IMR-90 (cell line): ENCODE results near the gene KRTAP10-5. TPM values are rescaled to one million over a fixed set of nuclear protein-coding genes. Genes with fewer than 3 reads are reported as not detected.

Source experiments
- ATAC-seq: fragments of 200-7000 bp; cut with Tn5 transposase; 2 replicates; pipeline ENCODE4 v1.9.1; 2020; ENCODE audit warnings: low read depth, mild to moderate bottlenecking, moderate library complexity
- BruUV-seq: library from RNA; stranded (reverse); fragments of 400-500 nt; replicated peaks from 2 replicates; lab custom pipeline; 2021; lab: Mats Ljungman, UMichigan
- CTCF ChIA-PET: fragments of 300-600 bp; formaldehyde crosslinking; extraction: SDS; loops from one replicate; lab custom pipeline; 2021; ENCODE audit warnings: antibody characterized with exemption; lab: Yijun Ruan, JAX
- POLR2A ChIA-PET: fragments of 300-600 bp; sonication (Branson Sonifier 250); formaldehyde crosslinking; loops from one replicate; lab custom pipeline; 2022; ENCODE audit warnings: antibody characterized with exemption; ENCODE audit not compliant: unreplicated experiment; lab: Charles Lee
- DNase-seq: peaks from one replicate; pipeline ENCODE4 v3.0.0; 2013
- H2AFZ ChIP-seq: replicated peaks from 2 replicates; pipeline ENCODE3; 2013; ENCODE audit warnings: low read length, mild to moderate bottlenecking; ENCODE audit not compliant: poor library complexity
- H2AK5ac ChIP-seq: 2 replicates; pipeline ENCODE4 v1.6.1; 2013; ENCODE audit warnings: low read depth, low read length, inconsistent platforms
- H2AK9ac ChIP-seq: replicated peaks from 2 replicates; pipeline ENCODE3; 2013; ENCODE audit warnings: mild to moderate bottlenecking, low read depth, low read length, moderate library complexity; ENCODE audit not compliant: poor library complexity
- H2BK120ac ChIP-seq: 2 replicates; pipeline ENCODE4 v1.6.1; 2013; ENCODE audit warnings: low read depth, low read length, inconsistent platforms
- H2BK15ac ChIP-seq: 3 replicates; pipeline ENCODE4 v1.6.1; 2013; ENCODE audit warnings: low read depth, low read length, inconsistent platforms
- H2BK20ac ChIP-seq: 2 replicates; pipeline ENCODE4 v1.6.1; 2013; ENCODE audit warnings: low read depth, mild to moderate bottlenecking, inconsistent platforms, low read length, moderate library complexity
- H2BK5ac ChIP-seq: 2 replicates; pipeline ENCODE4 v1.6.1; 2013; ENCODE audit warnings: mild to moderate bottlenecking, low read depth, low read length, inconsistent platforms; ENCODE audit not compliant: poor library complexity, severe bottlenecking
- H3K14ac ChIP-seq: replicated peaks from 2 replicates; pipeline ENCODE4 v1.6.1; 2013; ENCODE audit warnings: low read depth, low read length, inconsistent platforms
- H3K18ac ChIP-seq: 2 replicates; pipeline ENCODE4 v1.6.1; 2013; ENCODE audit warnings: low read depth, low read length, control low read depth
- H3K23ac ChIP-seq: 2 replicates; pipeline ENCODE4 v1.6.1; 2013; ENCODE audit warnings: low read depth, low read length, inconsistent platforms
- H3K27ac ChIP-seq: 2 replicates; pipeline ENCODE4 v1.5.1; 2013; ENCODE audit warnings: mild to moderate bottlenecking, control low read depth, low read length; ENCODE audit not compliant: insufficient read depth
- H3K27me3 ChIP-seq: 2 replicates; pipeline ENCODE4 v1.6.1; 2013; ENCODE audit warnings: low read length; ENCODE audit not compliant: control insufficient read depth, insufficient read depth
- H3K36me3 ChIP-seq: 2 replicates; pipeline ENCODE4 v1.6.1; 2013; ENCODE audit warnings: low read length, mixed read lengths; ENCODE audit not compliant: control insufficient read depth, insufficient read depth
- H3K4ac ChIP-seq: 2 replicates; pipeline ENCODE4 v1.6.1; 2013; ENCODE audit warnings: low read depth, low read length, inconsistent platforms
- H3K4me1 ChIP-seq: 2 replicates; pipeline ENCODE4 v1.6.1; 2013; ENCODE audit warnings: low read length, mixed read lengths; ENCODE audit not compliant: control insufficient read depth, insufficient read depth
- H3K4me2 ChIP-seq: 2 replicates; pipeline ENCODE4 v1.6.1; 2013; ENCODE audit warnings: low read depth, mild to moderate bottlenecking, control low read depth, low read length, moderate library complexity
- H3K4me3 ChIP-seq: 2 replicates; pipeline ENCODE4 v1.5.1; 2013; ENCODE audit warnings: low read depth, mild to moderate bottlenecking, control low read depth, low read length, moderate library complexity; ENCODE audit not compliant: insufficient read depth
- H3K56ac ChIP-seq: 2 replicates; pipeline ENCODE4 v1.6.1; 2013; ENCODE audit warnings: low read length, inconsistent platforms; ENCODE audit not compliant: insufficient read depth; ENCODE audit errors: extremely low read depth
- H3K79me1 ChIP-seq, 2 experiments: 2 replicates each; pipeline ENCODE4 v1.6.1; 2013; ENCODE audit warnings: low read length in 2 of 2, inconsistent platforms in 1 of 2, low read depth in 1 of 2
- H3K9ac ChIP-seq: 2 replicates; pipeline ENCODE4 v1.6.1; 2013; ENCODE audit warnings: low read depth, low read length, control low read depth
- H3K9me1 ChIP-seq: 2 replicates; pipeline ENCODE4 v1.6.1; 2013; ENCODE audit warnings: low read length, inconsistent platforms; ENCODE audit not compliant: insufficient read depth
- H3K9me3 ChIP-seq: 2 replicates; pipeline ENCODE4 v1.6.1; 2013; ENCODE audit warnings: low read length; ENCODE audit not compliant: control insufficient read depth, insufficient read depth
- H4K20me1 ChIP-seq: 2 replicates; pipeline ENCODE4 v1.6.1; 2013; ENCODE audit warnings: low read length, inconsistent platforms; ENCODE audit not compliant: insufficient read depth
- H4K5ac ChIP-seq: 2 replicates; pipeline ENCODE4 v1.6.1; 2013; ENCODE audit warnings: mild to moderate bottlenecking, low read depth, low read length, control low read depth
- H4K8ac ChIP-seq, 2 experiments: 2 replicates each; pipeline ENCODE4 v1.6.1; 2013; ENCODE audit warnings: low read depth in 2 of 2, low read length in 2 of 2, control low read depth in 1 of 2, inconsistent platforms in 1 of 2
- H4K91ac ChIP-seq: 2 replicates; pipeline ENCODE4 v1.6.1; 2013; ENCODE audit warnings: low read depth, low read length, inconsistent platforms; ENCODE audit not compliant: insufficient read depth
- BHLHE40 ChIP-seq: fragments of 150-350 bp; IDR thresholded peaks from 2 replicates; pipeline ENCODE4 v1.6.1; 2016; ENCODE audit warnings: mild to moderate bottlenecking, low read depth, low read length
- CEBPB ChIP-seq: IDR thresholded peaks from 2 replicates; pipeline ENCODE4 v1.6.1; 2012; ENCODE audit warnings: low read depth, low read length, improper control_type of control experiment
- CHD1 ChIP-seq: IDR thresholded peaks from 2 replicates; pipeline ENCODE4 v1.6.1; 2012; ENCODE audit warnings: low read depth, low read length, improper control_type of control experiment
- FOS ChIP-seq: fragments of 150-350 bp; IDR thresholded peaks from 2 replicates; pipeline ENCODE4 v1.6.1; 2016; ENCODE audit warnings: low read depth, low read length
- MAFK ChIP-seq: IDR thresholded peaks from 2 replicates; pipeline ENCODE4 v1.6.1; 2012; ENCODE audit warnings: low read depth, low read length, improper control_type of control experiment
- MAZ ChIP-seq: IDR thresholded peaks from 2 replicates; pipeline ENCODE4 v1.6.1; 2012; ENCODE audit warnings: low read depth, mild to moderate bottlenecking, low read length, improper control_type of control experiment, moderate library complexity, borderline replicate concordance
- MXI1 ChIP-seq: IDR thresholded peaks from 2 replicates; pipeline ENCODE4 v1.6.1; 2012; ENCODE audit warnings: low read depth, mild to moderate bottlenecking, low read length, moderate library complexity, borderline replicate concordance
- NFE2L2 ChIP-seq: fragments of 150-350 bp; IDR thresholded peaks from 2 replicates; pipeline ENCODE4 v1.6.1; 2016; ENCODE audit warnings: low read depth, mild to moderate bottlenecking, low read length
- POLR2A ChIP-seq: IDR thresholded peaks from 2 replicates; pipeline ENCODE4 v1.6.1; 2012; ENCODE audit warnings: mild to moderate bottlenecking, low read depth, low read length
- RAD21 ChIP-seq: IDR thresholded peaks from 2 replicates; pipeline ENCODE4 v1.6.1; 2012; ENCODE audit warnings: low read length, improper control_type of control experiment
- RCOR1 ChIP-seq: IDR thresholded peaks from 2 replicates; pipeline ENCODE4 v1.6.1; 2012; ENCODE audit warnings: mild to moderate bottlenecking, low read length, improper control_type of control experiment; ENCODE audit not compliant: insufficient replicate concordance
- RFX5 ChIP-seq: IDR thresholded peaks from 2 replicates; pipeline ENCODE4 v1.8.0; 2012; ENCODE audit warnings: low read depth, mild to moderate bottlenecking, low read length, moderate library complexity
- SMC3 ChIP-seq: fragments of 150-350 bp; IDR thresholded peaks from 2 replicates; pipeline ENCODE4 v1.6.1; 2016; ENCODE audit warnings: low read depth, mild to moderate bottlenecking, antibody characterized with exemption, low read length, moderate library complexity
- WGBS, 2 experiments: methylation state at CpG; one replicate each; pipeline versions ENCODE4 v1.1.5 to v1.1.7; 2013; ENCODE audit warnings: missing lambda C conversion rate in 2 of 2; ENCODE audit not compliant: insufficient read length in 1 of 2; ENCODE audit errors: extremely low coverage in 2 of 2; 5-methylcytosine and 5-hydroxymethylcytosine counted together
- dilution Hi-C: fragments of 300-500 bp; cut with HindIII; formaldehyde crosslinking; loops from one replicate; pipeline ENCODE4 v1.14.3; 2018; ENCODE audit warnings: low sequenced_read_pairs; ENCODE audit not compliant: unreplicated experiment
- in situ Hi-C: fragments of 300-500 bp; cut with MboI; formaldehyde crosslinking; loops from 3 replicates; pipeline ENCODE4 v1.14.3; 2019; ENCODE audit warnings: low sequenced_read_pairs, inconsistent platforms, mixed read lengths
- intact Hi-C: fragments of 100-400 bp; cut with micrococcal nuclease; formaldehyde crosslinking; loops from 2 replicates; pipeline ENCODE4 v1.10.0; 2022
- polyA plus RNA-seq, 3 experiments: library from polyadenylated mRNA; depleted of rRNA; stranded (reverse); fragments of >200 nt; gene quantifications; 2 replicates each; pipeline ENCODE4 v1.2.3, GENCODE V29; 2012; ENCODE audit warnings: low replicate concordance in 1 of 3
- total RNA-seq: library from RNA; depleted of rRNA; stranded (reverse); fragments of >200 nt; gene quantifications from 2 replicates; pipeline ENCODE4 v1.2.3, GENCODE V29; 2012
- TF ChIP-seq, protein P1 (sequence below): fragments of 150-350 bp; IDR thresholded peaks from 2 replicates; pipeline ENCODE4 v1.6.1; 2017; ENCODE audit warnings: mild to moderate bottlenecking, antibody characterized with exemption, low read length, low read depth
- TF ChIP-seq, protein P2 (sequence below): fragments of 150-350 bp; IDR thresholded peaks from 2 replicates; pipeline ENCODE4 v1.6.1; 2016; ENCODE audit warnings: low read depth, mild to moderate bottlenecking, low read length, moderate library complexity, borderline replicate concordance
- TF ChIP-seq, protein P3 (sequence below): conservative IDR thresholded peaks from 2 replicates; pipeline ENCODE4 v1.5.1; 2012; ENCODE audit warnings: mild to moderate bottlenecking, low read depth, low read length, improper control_type of control experiment

KRTAP10-5 gene
- total and polyA plus RNA-seq, 2 of the 4 experiments (the other 2 are of a cell fraction) = not detected

DNA sequence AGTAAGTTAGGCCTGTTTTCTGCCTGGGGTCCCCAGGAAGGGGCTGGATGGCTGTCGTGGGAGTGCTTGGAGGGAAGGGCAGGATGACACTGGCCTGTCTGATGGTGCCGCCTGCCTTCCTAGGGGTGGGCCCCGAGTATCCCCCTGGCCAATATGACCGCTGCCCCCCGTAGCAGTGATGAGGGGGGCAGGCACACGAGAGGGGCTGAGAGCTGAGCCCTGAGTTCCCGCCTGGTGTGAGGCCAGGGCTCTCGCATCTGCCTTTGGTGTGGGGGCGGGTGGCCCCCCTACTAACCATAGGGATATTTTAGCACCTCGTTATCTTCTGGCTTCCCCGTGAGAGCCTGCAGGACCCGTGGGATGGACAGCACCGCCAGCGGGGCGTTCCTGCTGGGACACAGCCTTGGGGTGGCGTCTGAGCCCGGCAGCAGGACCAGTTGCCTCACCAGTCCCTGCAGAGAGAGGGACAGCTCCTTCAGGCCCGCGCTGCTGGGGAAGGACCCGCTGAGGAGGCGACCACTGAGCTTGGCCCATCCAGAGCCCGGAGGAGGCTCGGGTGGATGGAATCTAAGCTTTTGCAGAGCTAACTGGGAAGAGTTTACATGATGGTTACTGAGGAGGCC, 50.8 kb downstream of the KRTAP10-5 start:
- dilution Hi-C loops = no loop called here
- DNase-seq (no peak), ATAC-seq (no peak)
- Histone ChIP-seq H3K79me1 (no peaks in the 10 kb centered on the region), H2BK15ac (no peak overlapping the region), H3K14ac (no peak overlapping the region), H3K27ac (no peak overlapping the region), H3K4me3 (no peak overlapping the region), H2BK5ac (no peak overlapping the region), H3K4me1 (no peaks in the 10 kb centered on the region), H3K9ac (no peak overlapping the region), H3K56ac (no peak overlapping the region), H2BK120ac (no peak overlapping the region), H4K91ac (no peak overlapping the region), H2BK20ac (no peak overlapping the region), H4K5ac (no peak overlapping the region), H3K36me3 (no peaks in the 10 kb centered on the region), H3K27me3 (no peaks in the 10 kb centered on the region), H2AK5ac (no peak overlapping the region), H3K4ac (no peak overlapping the region), H3K18ac (no peak overlapping the region), H2AFZ (no peak overlapping the region), H3K23ac (no peak overlapping the region), H4K20me1 (no peaks in the 10 kb centered on the region), H3K4me2 (no peak overlapping the region), H3K9me1 (no peaks in the 10 kb centered on the region), H3K9me3 (peaks cover 20% of the 10 kb centered on the region; the same call in 1 of the 2 replicates), H4K8ac (no peak overlapping the region), H2AK9ac (no peak overlapping the region)
- ChIA-PET CTCF (no interaction called here), POLR2A (no interaction called here)
- intact Hi-C loops = no loop called here
- in situ Hi-C loops = no loop called here
- BruUV-seq = no TSS peak
- TF ChIP-seq MXI1 = no peak
- no peak for TF ChIP-seq FOS
- no peak for TF ChIP-seq CHD1
- TF ChIP-seq MAFK = no peak
- TF ChIP-seq BHLHE40 = no peak
- no peak for TF ChIP-seq RCOR1
- TF ChIP-seq RAD21 = no peak
- TF ChIP-seq, protein P1, sequence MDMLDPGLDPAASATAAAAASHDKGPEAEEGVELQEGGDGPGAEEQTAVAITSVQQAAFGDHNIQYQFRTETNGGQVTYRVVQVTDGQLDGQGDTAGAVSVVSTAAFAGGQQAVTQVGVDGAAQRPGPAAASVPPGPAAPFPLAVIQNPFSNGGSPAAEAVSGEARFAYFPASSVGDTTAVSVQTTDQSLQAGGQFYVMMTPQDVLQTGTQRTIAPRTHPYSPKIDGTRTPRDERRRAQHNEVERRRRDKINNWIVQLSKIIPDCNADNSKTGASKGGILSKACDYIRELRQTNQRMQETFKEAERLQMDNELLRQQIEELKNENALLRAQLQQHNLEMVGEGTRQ = no peak
- no peak for TF ChIP-seq RFX5
- TF ChIP-seq NFE2L2 = no peak
- TF ChIP-seq, protein P2, sequence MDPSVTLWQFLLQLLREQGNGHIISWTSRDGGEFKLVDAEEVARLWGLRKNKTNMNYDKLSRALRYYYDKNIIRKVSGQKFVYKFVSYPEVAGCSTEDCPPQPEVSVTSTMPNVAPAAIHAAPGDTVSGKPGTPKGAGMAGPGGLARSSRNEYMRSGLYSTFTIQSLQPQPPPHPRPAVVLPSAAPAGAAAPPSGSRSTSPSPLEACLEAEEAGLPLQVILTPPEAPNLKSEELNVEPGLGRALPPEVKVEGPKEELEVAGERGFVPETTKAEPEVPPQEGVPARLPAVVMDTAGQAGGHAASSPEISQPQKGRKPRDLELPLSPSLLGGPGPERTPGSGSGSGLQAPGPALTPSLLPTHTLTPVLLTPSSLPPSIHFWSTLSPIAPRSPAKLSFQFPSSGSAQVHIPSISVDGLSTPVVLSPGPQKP = no peak
- TF ChIP-seq, protein P3, sequence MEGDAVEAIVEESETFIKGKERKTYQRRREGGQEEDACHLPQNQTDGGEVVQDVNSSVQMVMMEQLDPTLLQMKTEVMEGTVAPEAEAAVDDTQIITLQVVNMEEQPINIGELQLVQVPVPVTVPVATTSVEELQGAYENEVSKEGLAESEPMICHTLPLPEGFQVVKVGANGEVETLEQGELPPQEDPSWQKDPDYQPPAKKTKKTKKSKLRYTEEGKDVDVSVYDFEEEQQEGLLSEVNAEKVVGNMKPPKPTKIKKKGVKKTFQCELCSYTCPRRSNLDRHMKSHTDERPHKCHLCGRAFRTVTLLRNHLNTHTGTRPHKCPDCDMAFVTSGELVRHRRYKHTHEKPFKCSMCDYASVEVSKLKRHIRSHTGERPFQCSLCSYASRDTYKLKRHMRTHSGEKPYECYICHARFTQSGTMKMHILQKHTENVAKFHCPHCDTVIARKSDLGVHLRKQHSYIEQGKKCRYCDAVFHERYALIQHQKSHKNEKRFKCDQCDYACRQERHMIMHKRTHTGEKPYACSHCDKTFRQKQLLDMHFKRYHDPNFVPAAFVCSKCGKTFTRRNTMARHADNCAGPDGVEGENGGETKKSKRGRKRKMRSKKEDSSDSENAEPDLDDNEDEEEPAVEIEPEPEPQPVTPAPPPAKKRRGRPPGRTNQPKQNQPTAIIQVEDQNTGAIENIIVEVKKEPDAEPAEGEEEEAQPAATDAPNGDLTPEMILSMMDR = no peak
- TF ChIP-seq SMC3 = no peak
- no peak for TF ChIP-seq POLR2A
- TF ChIP-seq CEBPB = no peak
- no peak for TF ChIP-seq MAZ
- 51% methylated on average over 10 of the region's 23 CpGs; no CpG with 5 or more reads in 1 of the 2 experiments for WGBS, 2 experiments
